ENCODE measurements around the gene SCD. TPM values are rescaled to one million over a fixed set of nuclear protein-coding genes. Genes with fewer than 3 reads are reported as not detected.
A peak's percentile ranks its signal among the peaks of the same experiment; 100 is the strongest.

The SCD gene
- total and polyA plus RNA-seq, 2 experiments from 2014 or later: 19.5 TPM

DNA sequence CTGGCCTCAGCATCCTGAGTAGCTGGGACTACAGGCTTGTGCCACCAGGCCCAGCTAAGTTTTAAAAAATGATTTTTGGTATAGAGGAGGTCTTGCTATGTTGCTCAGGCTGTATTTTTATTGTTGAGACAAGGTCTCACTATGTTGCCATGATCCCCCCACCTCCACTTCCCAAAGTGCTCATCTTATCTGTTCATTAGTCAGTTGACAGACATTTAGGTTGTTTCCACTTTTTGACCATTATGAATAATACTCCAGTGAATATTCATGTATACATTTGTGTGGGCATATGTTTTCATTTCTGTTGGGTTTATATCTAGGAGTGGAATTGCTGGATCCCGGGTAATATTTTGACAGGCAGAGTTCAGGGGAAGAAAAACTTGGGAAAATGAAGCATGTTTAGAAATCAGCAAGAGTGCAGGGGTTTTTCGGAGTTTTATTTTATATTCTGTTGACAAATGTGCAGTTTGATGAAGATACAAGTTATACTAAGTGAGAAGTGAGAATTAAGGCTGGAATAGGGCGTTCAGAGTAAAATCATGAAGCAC is 2.7 kb upstream of the SCD start:
- no peak overlapping the region for H3K4me3 ChIP-seq
- H3K4me2 ChIP-seq (ENCODE audit: unreplicated experiment): no peak overlapping the region
- TF ChIP-seq EZH2 (IDR thresholded peaks at IDR 0.05; ENCODE audit: insufficient read depth, poor library complexity, severe bottlenecking) (no peak), EZH2phosphoT487 (IDR thresholded peaks at IDR 0.05; ENCODE audit: insufficient read depth, low read depth) (no peak)
- H3K27ac ChIP-seq: no peak overlapping the region
- DNase-seq: no peak
- H4K20me1 ChIP-seq (ENCODE audit: insufficient read depth): no peaks in the 10 kb centered on the region
- no peaks in the 10 kb centered on the region for H3K27me3 ChIP-seq (replicated peaks; ENCODE audit: insufficient read depth)
- WGBS, 2 experiments (ENCODE audit: low coverage in 1 of 2, low lambda C conversion rate in 2 of 2, missing lambda C conversion rate in 2 of 2): 79 to 81% methylated on average over 3 of the region's 3 CpGs
- H3F3A ChIP-seq (ENCODE audit: insufficient read depth): no peaks in the 10 kb centered on the region
- H3K79me2 ChIP-seq (ENCODE audit: insufficient read depth): 0 out of 2 replicates have a peak, but pooled peaks cover 14% of the 10 kb centered on the region
- H3K9ac ChIP-seq: no peak overlapping the region
- in situ Hi-C loops (cut with MboI): loop anchor here (5.0 to 25.0 kb wide), 3 partner anchors 88 to 543 kb away; partner anchors contain the start of gene SEC31B
- no peaks in the 10 kb centered on the region for H3K36me3 ChIP-seq (ENCODE audit: low read depth)
- peaks cover 7% of the 10 kb centered on the region; the same call in 1 of the 2 replicates for H3K4me1 ChIP-seq (ENCODE audit: insufficient read depth)
- H3K9me3 ChIP-seq (ENCODE audit: low read depth): no peaks in the 10 kb centered on the region
- no peak overlapping the region for H2AFZ ChIP-seq
- no peaks in the 10 kb centered on the region for H3K9me2 ChIP-seq (ENCODE audit: insufficient read depth)

DNA sequence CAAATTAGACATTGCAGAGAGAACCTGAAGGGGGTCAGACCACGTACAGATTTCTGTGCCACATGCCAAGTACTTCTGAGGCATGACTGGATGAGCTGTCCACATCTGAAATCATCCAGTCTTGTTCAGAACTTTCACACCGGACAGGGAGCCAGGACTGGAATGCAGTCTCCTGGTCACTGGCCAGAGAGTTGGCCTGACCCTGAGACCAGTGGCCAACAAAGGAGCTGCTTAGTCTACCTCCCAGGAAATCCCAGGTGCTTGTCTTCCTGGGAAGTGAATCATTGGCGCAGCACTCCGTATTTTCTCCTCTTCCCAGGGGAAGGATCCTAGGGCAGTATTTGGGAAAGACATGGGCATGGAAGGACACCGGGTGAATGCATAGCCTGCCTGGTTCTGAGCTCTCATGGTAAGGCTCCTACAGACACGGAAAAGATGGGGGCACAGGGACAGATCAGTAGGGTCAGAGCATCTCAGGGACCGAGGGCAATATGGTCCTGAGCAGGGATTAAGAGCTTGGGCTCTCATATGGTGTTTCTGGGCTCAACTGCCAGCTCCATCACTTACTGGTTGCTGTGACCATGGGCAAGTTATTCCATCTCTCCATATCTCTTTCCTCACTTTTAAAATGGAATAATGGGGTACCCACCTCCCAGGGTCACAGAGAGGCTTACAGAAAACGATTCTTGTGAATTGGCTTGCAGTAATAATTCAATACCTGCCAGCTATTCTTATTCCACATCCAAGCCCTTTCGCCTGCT is 1.3 kb upstream of the SCD start:
- Histone ChIP-seq H2AFZ (peak overlapping the region; percentile 90), H3K9me3 (ENCODE audit: low read depth) (no peaks in the 10 kb centered on the region), H3K9me2 (ENCODE audit: insufficient read depth) (no peaks in the 10 kb centered on the region), H3K36me3 (ENCODE audit: low read depth) (no peaks in the 10 kb centered on the region), H4K20me1 (ENCODE audit: insufficient read depth) (no peaks in the 10 kb centered on the region), H3K9ac (peak overlapping the region; percentile 81), H3K4me1 (ENCODE audit: insufficient read depth) (peaks cover 7% of the 10 kb centered on the region; the same call in 1 of the 2 replicates), H3K79me2 (ENCODE audit: insufficient read depth) (0 out of 2 replicates have a peak, but pooled peaks cover 14% of the 10 kb centered on the region), H3K4me2 (ENCODE audit: unreplicated experiment) (peak overlapping the region; percentile 86), H3K27me3 (replicated peaks; ENCODE audit: insufficient read depth) (no peaks in the 10 kb centered on the region), H3K27ac (no peak overlapping the region), H3F3A (ENCODE audit: insufficient read depth) (no peaks in the 10 kb centered on the region), H3K4me3 (peak overlapping the region; percentile 91)
- no peak for TF ChIP-seq EZH2phosphoT487 (IDR thresholded peaks at IDR 0.05; ENCODE audit: insufficient read depth, low read depth)
- TF ChIP-seq EZH2 (IDR thresholded peaks at IDR 0.05; ENCODE audit: insufficient read depth, poor library complexity, severe bottlenecking): no peak
- in situ Hi-C loops (cut with MboI): loop anchor here (10.0 to 25.0 kb wide), 2 partner anchors 169 to 542 kb away; partner anchors contain the start of gene SEC31B
- 39 to 45% methylated on average over 9 of the region's 9 CpGs for WGBS, 2 experiments (ENCODE audit: low coverage in 1 of 2, low lambda C conversion rate in 2 of 2, missing lambda C conversion rate in 2 of 2)
- peak; percentile 74 for DNase-seq

DNA sequence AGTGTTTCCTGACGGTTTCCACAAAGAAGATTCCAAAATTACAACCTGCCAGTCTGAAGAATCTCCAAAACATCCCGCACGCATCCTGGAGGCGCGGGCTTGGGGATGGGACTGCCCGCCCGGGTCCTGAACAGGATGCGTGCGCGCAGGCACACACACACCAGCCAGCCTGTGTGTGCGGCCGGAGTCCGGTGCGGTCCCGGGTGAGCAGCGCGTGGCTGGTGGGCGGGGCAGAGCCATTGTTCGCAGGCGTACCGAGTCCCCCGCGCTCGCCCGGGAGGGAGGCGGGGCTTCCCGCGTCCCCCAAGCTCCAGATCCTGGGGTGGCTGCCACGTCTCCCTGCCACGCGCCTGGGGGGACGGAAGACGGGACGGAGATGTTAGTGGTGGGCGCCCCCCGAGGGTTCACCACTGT is 675 bp upstream of the SCD start:
- peak; percentile 79 for DNase-seq
- in situ Hi-C loops (cut with MboI): loop anchor here (10.0 to 25.0 kb wide), 2 partner anchors 168 to 541 kb away; partner anchors contain the start of gene SEC31B
- peaks cover 7% of the 10 kb centered on the region; the same call in 1 of the 2 replicates for H3K4me1 ChIP-seq (ENCODE audit: insufficient read depth)
- 0 out of 2 replicates have a peak, but pooled peaks cover 14% of the 10 kb centered on the region for H3K79me2 ChIP-seq (ENCODE audit: insufficient read depth)
- H3K36me3 ChIP-seq (ENCODE audit: low read depth): no peaks in the 10 kb centered on the region
- TF ChIP-seq EZH2phosphoT487 (IDR thresholded peaks at IDR 0.05; ENCODE audit: insufficient read depth, low read depth) (no peak), EZH2 (IDR thresholded peaks at IDR 0.05; ENCODE audit: insufficient read depth, poor library complexity, severe bottlenecking) (no peak)
- no peaks in the 10 kb centered on the region for H3K9me3 ChIP-seq (ENCODE audit: low read depth)
- no peaks in the 10 kb centered on the region for H3K9me2 ChIP-seq (ENCODE audit: insufficient read depth)
- peak overlapping the region; percentile 81 for H3K9ac ChIP-seq
- no peaks in the 10 kb centered on the region for H3F3A ChIP-seq (ENCODE audit: insufficient read depth)
- 0 out of 2 replicates have a peak overlapping the region, but pooled peaks have one; percentile 6 for H3K27ac ChIP-seq
- H2AFZ ChIP-seq: peak overlapping the region; percentile 90
- peak overlapping the region; percentile 91 for H3K4me3 ChIP-seq
- H4K20me1 ChIP-seq (ENCODE audit: insufficient read depth): no peaks in the 10 kb centered on the region
- peak overlapping the region; percentile 86 for H3K4me2 ChIP-seq (ENCODE audit: unreplicated experiment)
- 4 to 5% methylated on average over 20 to 36 of the region's 36 CpGs for WGBS, 2 experiments (ENCODE audit: low coverage in 1 of 2, low lambda C conversion rate in 2 of 2, missing lambda C conversion rate in 2 of 2)
- H3K27me3 ChIP-seq (replicated peaks; ENCODE audit: insufficient read depth): no peaks in the 10 kb centered on the region

DNA sequence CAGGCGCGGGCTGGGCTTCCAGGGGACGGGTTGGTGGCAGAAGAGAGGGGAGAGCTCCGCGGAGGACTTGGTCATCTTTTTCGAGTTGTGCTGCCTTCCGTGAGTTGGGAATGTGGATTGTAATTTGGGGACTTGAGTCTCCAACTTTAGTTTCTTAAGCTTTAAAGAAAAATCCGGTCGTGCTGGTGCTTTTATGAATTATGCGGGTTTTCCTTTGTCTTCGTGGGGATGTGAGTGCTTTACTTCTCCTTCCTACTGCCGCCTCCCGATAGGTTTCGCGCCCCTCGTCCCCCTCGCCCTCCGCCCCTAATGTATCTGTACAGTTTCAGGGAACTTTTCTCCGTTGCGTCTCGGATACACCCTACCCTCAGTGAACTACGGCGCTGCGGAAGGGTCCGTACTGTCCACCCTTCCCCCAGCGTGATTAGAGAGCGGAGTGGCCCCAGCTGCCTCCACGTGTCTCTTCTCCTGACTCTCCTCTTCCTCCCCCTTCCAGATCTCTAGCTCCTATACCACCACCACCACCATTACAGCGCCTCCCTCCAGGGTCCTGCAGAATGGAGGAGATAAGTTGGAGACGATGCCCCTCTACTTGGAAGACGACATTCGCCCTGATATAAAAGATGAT is 649 bp downstream of the SCD start:
- Histone ChIP-seq H4K20me1 (ENCODE audit: insufficient read depth) (no peaks in the 10 kb centered on the region), H3K4me3 (peak overlapping the region; percentile 91), H3K9me3 (ENCODE audit: low read depth) (no peaks in the 10 kb centered on the region), H3K4me2 (ENCODE audit: unreplicated experiment) (peak overlapping the region; percentile 86), H3K79me2 (ENCODE audit: insufficient read depth) (0 out of 2 replicates have a peak, but pooled peaks cover 14% of the 10 kb centered on the region), H3K27me3 (replicated peaks; ENCODE audit: insufficient read depth) (no peaks in the 10 kb centered on the region), H3K36me3 (ENCODE audit: low read depth) (0 out of 2 replicates have a peak, but pooled peaks cover 4% of the 10 kb centered on the region), H3K4me1 (ENCODE audit: insufficient read depth) (peaks cover 7% of the 10 kb centered on the region; the same call in 1 of the 2 replicates), H3K9me2 (ENCODE audit: insufficient read depth) (no peaks in the 10 kb centered on the region), H3F3A (ENCODE audit: insufficient read depth) (no peaks in the 10 kb centered on the region), H2AFZ (peak overlapping the region; percentile 90), H3K27ac (no peak overlapping the region), H3K9ac (peak overlapping the region; percentile 81)
- 22% methylated on average over 32 of the region's 32 CpGs for WGBS, 2 experiments (ENCODE audit: low coverage in 1 of 2, low lambda C conversion rate in 2 of 2, missing lambda C conversion rate in 2 of 2)
- in situ Hi-C loops (cut with MboI): loop anchor here (10.0 to 25.0 kb wide), 2 partner anchors 167 to 540 kb away; partner anchors contain the start of gene SEC31B
- DNase-seq: peak; percentile 53
- TF ChIP-seq EZH2 (IDR thresholded peaks at IDR 0.05; ENCODE audit: insufficient read depth, poor library complexity, severe bottlenecking) (no peak), EZH2phosphoT487 (IDR thresholded peaks at IDR 0.05; ENCODE audit: insufficient read depth, low read depth) (no peak)
